ENCODE data around the gene KSR2.

KSR2 gene

DNA sequence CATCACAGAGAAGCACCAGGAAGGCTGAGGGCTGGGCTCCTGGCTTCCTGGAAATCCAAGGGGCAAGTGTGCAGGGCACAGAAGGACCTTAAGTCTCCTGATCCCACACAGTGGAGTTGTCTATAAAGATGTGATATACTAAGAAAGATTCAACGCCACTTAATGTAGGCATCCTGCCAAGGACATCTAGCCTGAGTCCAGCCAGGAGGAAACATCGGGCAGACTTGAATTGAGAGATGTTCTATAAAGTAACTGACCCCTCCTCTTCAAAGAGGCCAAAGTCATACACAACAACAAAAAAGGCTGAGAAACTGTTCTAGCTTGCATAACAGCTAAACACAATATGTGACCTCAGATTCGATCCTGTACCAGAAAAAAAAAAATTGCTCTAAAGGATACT, 307.9 kb downstream of the KSR2 start:
- no peak overlapping the region for H3K27ac ChIP-seq
- H3K4me2 ChIP-seq (ENCODE audit: low read length): no peak overlapping the region
- H3K36me3 ChIP-seq (ENCODE audit: control insufficient read depth, insufficient read depth, low read length): no peaks in the 10 kb centered on the region
- H3K27me3 ChIP-seq (ENCODE audit: control insufficient read depth, insufficient read depth, low read length): no peaks in the 10 kb centered on the region
- H3K9ac ChIP-seq: no peak overlapping the region
- H3K9me3 ChIP-seq (ENCODE audit: control insufficient read depth, low read length): no peaks in the 10 kb centered on the region
- H3K4me1 ChIP-seq: no peaks in the 10 kb centered on the region
- TF ChIP-seq, protein P1, sequence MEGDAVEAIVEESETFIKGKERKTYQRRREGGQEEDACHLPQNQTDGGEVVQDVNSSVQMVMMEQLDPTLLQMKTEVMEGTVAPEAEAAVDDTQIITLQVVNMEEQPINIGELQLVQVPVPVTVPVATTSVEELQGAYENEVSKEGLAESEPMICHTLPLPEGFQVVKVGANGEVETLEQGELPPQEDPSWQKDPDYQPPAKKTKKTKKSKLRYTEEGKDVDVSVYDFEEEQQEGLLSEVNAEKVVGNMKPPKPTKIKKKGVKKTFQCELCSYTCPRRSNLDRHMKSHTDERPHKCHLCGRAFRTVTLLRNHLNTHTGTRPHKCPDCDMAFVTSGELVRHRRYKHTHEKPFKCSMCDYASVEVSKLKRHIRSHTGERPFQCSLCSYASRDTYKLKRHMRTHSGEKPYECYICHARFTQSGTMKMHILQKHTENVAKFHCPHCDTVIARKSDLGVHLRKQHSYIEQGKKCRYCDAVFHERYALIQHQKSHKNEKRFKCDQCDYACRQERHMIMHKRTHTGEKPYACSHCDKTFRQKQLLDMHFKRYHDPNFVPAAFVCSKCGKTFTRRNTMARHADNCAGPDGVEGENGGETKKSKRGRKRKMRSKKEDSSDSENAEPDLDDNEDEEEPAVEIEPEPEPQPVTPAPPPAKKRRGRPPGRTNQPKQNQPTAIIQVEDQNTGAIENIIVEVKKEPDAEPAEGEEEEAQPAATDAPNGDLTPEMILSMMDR (IDR thresholded peaks at IDR 0.05): no peak
- no peaks in the 10 kb centered on the region for H3K79me2 ChIP-seq
- H3K4me3 ChIP-seq (ENCODE audit: low read depth, low read length): no peak overlapping the region
- H2AFZ ChIP-seq: no peak overlapping the region

DNA sequence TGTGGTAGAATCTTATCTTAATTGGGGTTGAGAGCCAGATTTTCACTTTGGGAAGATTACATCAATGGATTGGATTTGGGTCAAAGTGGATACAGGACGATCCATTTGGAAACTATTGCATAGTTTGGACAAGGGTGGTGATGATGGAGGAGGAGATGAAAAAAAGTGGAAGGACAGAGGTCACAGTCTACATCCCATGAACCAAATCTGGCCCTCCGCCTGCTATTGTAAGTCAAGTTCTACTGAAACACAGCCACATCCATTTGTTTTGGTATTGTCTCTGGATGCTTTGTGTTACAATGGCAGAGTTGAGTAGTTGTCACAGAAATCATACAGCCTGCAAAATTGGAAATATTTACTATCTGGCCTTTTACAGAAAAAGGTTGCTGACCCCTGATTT, 310.6 kb downstream of the KSR2 start:
- H3K4me2 ChIP-seq (ENCODE audit: low read length): no peak overlapping the region
- H3K27me3 ChIP-seq (ENCODE audit: control insufficient read depth, insufficient read depth, low read length): no peaks in the 10 kb centered on the region
- H2AFZ ChIP-seq: no peak overlapping the region

DNA sequence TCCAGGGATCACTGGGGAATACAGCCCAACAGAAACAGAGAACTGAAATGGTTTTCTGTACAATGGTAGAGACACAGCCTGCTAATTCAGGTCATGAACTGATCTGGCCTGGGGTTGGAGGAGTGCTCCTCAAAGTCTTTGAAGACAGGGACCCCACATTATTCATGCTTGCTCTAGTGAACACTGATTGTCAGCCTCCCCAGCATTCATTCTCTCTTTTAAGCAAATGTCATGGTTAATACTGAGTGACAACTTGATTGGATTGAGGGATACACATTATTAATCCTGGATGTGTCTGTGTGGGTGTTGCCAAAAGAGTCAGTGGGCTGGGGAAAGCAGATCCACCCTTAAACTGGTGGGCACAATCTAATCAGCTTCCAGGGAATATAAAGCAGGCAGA, 319.0 kb downstream of the KSR2 start:
- H3K4me2 ChIP-seq (ENCODE audit: low read length): no peak overlapping the region
- no peaks in the 10 kb centered on the region for H3K36me3 ChIP-seq (ENCODE audit: control insufficient read depth, insufficient read depth, low read length)
- no peaks in the 10 kb centered on the region for H3K9me3 ChIP-seq (ENCODE audit: control insufficient read depth, low read length)
- TF ChIP-seq, protein P1 (IDR thresholded peaks at IDR 0.05): no peak
- H3K27me3 ChIP-seq (ENCODE audit: control insufficient read depth, insufficient read depth, low read length): no peaks in the 10 kb centered on the region
- H2AFZ ChIP-seq: no peak overlapping the region
- no peaks in the 10 kb centered on the region for H3K4me1 ChIP-seq
- no peak overlapping the region for H3K4me3 ChIP-seq (ENCODE audit: low read depth, low read length)
- no peak overlapping the region for H3K9ac ChIP-seq
- H3K27ac ChIP-seq: no peak overlapping the region
- H3K79me2 ChIP-seq: no peaks in the 10 kb centered on the region

More for the DNA sequence above, 310.6 kb downstream of the KSR2 start:
- Histone ChIP-seq H3K27ac (no peak overlapping the region), H3K9ac (no peak overlapping the region), H3K4me3 (ENCODE audit: low read depth, low read length) (no peak overlapping the region), H3K4me1 (no peaks in the 10 kb centered on the region), H3K79me2 (no peaks in the 10 kb centered on the region), H3K36me3 (ENCODE audit: control insufficient read depth, insufficient read depth, low read length) (no peaks in the 10 kb centered on the region), H3K9me3 (ENCODE audit: control insufficient read depth, low read length) (no peaks in the 10 kb centered on the region)
- TF ChIP-seq, protein P1 (IDR thresholded peaks at IDR 0.05): no peak

DNA sequence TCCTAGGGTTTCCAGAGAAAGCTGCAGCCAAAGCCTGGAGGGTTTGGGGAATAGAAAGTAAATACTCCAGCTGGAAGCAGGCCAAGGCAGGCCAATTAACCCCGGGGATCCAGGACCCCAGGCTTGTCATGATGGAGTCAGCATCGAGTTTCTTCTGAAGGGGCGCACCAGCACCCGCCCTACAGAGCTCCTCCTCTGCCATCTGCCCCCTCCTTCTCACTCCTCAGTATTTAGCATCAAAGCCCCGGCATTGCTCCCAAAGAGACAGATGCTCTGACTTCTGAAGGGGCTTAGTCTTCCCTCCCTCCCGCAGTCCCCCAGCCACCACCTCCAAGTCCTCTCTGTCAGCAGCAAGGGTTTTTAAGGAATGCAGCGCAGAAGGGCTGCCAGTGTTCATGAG, 322.3 kb downstream of the KSR2 start:
- Histone ChIP-seq H3K9me3 (ENCODE audit: control insufficient read depth, low read length) (no peaks in the 10 kb centered on the region), H3K4me2 (ENCODE audit: low read length) (no peak overlapping the region), H2AFZ (no peak overlapping the region), H3K79me2 (no peaks in the 10 kb centered on the region), H3K27me3 (ENCODE audit: control insufficient read depth, insufficient read depth, low read length) (no peaks in the 10 kb centered on the region), H3K27ac (no peak overlapping the region), H3K36me3 (ENCODE audit: control insufficient read depth, insufficient read depth, low read length) (no peaks in the 10 kb centered on the region), H3K4me3 (ENCODE audit: low read depth, low read length) (no peak overlapping the region), H3K4me1 (no peaks in the 10 kb centered on the region), H3K9ac (no peak overlapping the region)
- TF ChIP-seq, protein P1 (IDR thresholded peaks at IDR 0.05): no peak

DNA sequence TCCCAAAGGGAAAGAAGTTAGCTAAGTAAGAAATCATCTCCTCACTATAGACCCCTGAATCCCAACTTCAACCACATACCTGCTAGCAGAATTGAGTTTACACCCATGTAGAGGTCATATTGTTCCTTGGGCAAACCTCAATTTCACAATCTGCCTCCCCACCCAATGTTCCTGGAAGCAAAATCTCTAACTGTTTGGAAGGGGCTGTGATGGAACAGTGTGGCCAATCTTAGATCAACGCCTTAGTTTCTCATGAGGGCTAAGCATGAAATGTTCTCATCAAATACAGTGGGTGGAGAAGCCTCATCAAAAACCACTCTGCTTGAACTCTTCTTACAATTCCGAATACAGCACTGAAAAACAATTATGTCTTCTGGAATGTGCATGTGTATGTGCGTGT, 323.3 kb downstream of the KSR2 start:
- no peak overlapping the region for H3K4me2 ChIP-seq (ENCODE audit: low read length)
- H3K36me3 ChIP-seq (ENCODE audit: control insufficient read depth, insufficient read depth, low read length): no peaks in the 10 kb centered on the region
- no peak overlapping the region for H3K9ac ChIP-seq
- TF ChIP-seq, protein P1 (IDR thresholded peaks at IDR 0.05): no peak
- H3K9me3 ChIP-seq (ENCODE audit: control insufficient read depth, low read length): no peaks in the 10 kb centered on the region
- H3K4me3 ChIP-seq (ENCODE audit: low read depth, low read length): no peak overlapping the region
- no peaks in the 10 kb centered on the region for H3K27me3 ChIP-seq (ENCODE audit: control insufficient read depth, insufficient read depth, low read length)
- no peaks in the 10 kb centered on the region for H3K4me1 ChIP-seq
- H2AFZ ChIP-seq: no peak overlapping the region
- H3K79me2 ChIP-seq: no peaks in the 10 kb centered on the region
- H3K27ac ChIP-seq: no peak overlapping the region

All from parathyroid adenoma (tissue), 2 donors.